Stimulated activated CD4-positive, alpha-beta T cell treated with anti-CD3 and anti-CD28 coated beads, TNF-alpha, amount 100 ng/mL, for 1 hour (primary cell): Measurements from ENCODE around the gene FBF1.
A peak's percentile ranks its signal among the peaks of the same experiment; 100 is the strongest.
"Not testable (repeated sequence)": the region's sequence is repeated elsewhere in the genome, so short reads cannot be mapped to it uniquely, and the experiment has no call there.

Source experiments
- DNase-seq, 3 donors: peaks; one replicate each; pipeline ENCODE4 v3.0.0-alpha.2; 2020; ENCODE audit warnings: low read depth in 3 of 3, low spot score in 1 of 3

Gene FBF1

GRCh38 chr17:75876938-75877751, 63.7 kb downstream of the FBF1 start:
- no peak for DNase-seq

- DNase-seq, result peak; percentile 40 to 65 (median 58)
These were observed 64.5 kb downstream of the FBF1 start for GRCh38 chr17:75876190-75876937.

GRCh38 chr17:75875940-75876189, 65.0 kb downstream of the FBF1 start:
- no peak for DNase-seq

- no peak for DNase-seq
These were observed 65.5 kb downstream of the FBF1 start for GRCh38 chr17:75875182-75875939.

- no peak for DNase-seq
These were observed 66.3 kb downstream of the FBF1 start for GRCh38 chr17:75874323-75875181.

- DNase-seq, result no peak
These were observed 67.1 kb downstream of the FBF1 start for GRCh38 chr17:75873587-75874322.

GRCh38 chr17:75872434-75873351, 68.1 kb downstream of the FBF1 start:
- peak in 1 of 3 donors; percentile 28 for DNase-seq

- not testable (repeated sequence) for DNase-seq
These were observed 70.6 kb downstream of the FBF1 start for GRCh38 chr17:75870228-75870627.

- DNase-seq, result no peak
These were observed 71.3 kb downstream of the FBF1 start for GRCh38 chr17:75869282-75870141.

- not testable (repeated sequence) for DNase-seq
These were observed 72.0 kb downstream of the FBF1 start for GRCh38 chr17:75868730-75869281.

- DNase-seq, result not testable (repeated sequence)
These were observed 75.2 kb downstream of the FBF1 start for GRCh38 chr17:75865404-75866188.

- DNase-seq, result not testable (repeated sequence)
These were observed 76.0 kb downstream of the FBF1 start for GRCh38 chr17:75864887-75865286.

GRCh38 chr17:75864448-75864871, 76.4 kb downstream of the FBF1 start:
- DNase-seq, result no peak

- no peak for DNase-seq
These were observed 78.9 kb downstream of the FBF1 start for GRCh38 chr17:75861927-75862317.
